ENCODE results near the gene CRELD1. TPM values are rescaled to one million over a fixed set of nuclear protein-coding genes. Genes with fewer than 3 reads are reported as not detected.

CRELD1 gene
- total and polyA plus RNA-seq, 2 donors (not counting 1 experiment from before 2014, with no cell fraction given), result 46.8 to 47.6 TPM

GRCh38 chr3:9945358-9945757 is 11.7 kb downstream of the CRELD1 start:
- Histone ChIP-seq H3K4me1 (ENCODE audit: control insufficient read depth in 2 of 2, insufficient read depth in 2 of 2, low read length in 2 of 2) (peaks cover 0 to 5% of the 10 kb centered on the region in 2 donors), H3K9me3 (ENCODE audit: control extremely low read depth in 1 of 3, control insufficient read depth in 2 of 3, insufficient read depth in 1 of 3, low read length in 2 of 3) (no peaks in the 10 kb centered on the region), H3K4me3 (ENCODE audit: control extremely low read depth in 1 of 5, extremely low read depth in 1 of 5, insufficient read depth in 1 of 5, low read depth in 2 of 5, low read length in 4 of 5) (no peak overlapping the region), H3K79me2 (ENCODE audit: control insufficient read depth, insufficient read depth, low read length) (no peaks in the 10 kb centered on the region), H3K27me3 (replicated peaks in 1 of 4; ENCODE audit: control extremely low read depth in 1 of 4, control insufficient read depth in 3 of 4, insufficient read depth in 4 of 4, low read length in 3 of 4) (no peaks in the 10 kb centered on the region), H3K4me2 (replicated peaks; ENCODE audit: low read depth, low read length, poor library complexity, severe bottlenecking) (no peak overlapping the region), H3K27ac (ENCODE audit: low read length in 2 of 2) (no peak overlapping the region), H3K9ac (ENCODE audit: low read length) (no peak overlapping the region), H2AFZ (ENCODE audit: insufficient read depth, low read depth, low read length, poor library complexity, severe bottlenecking) (no peak overlapping the region), H3K36me3 (replicated peaks in 1 of 2; ENCODE audit: control extremely low read depth in 1 of 2, control insufficient read depth in 1 of 2, extremely low read depth in 1 of 2, insufficient read depth in 2 of 2, low read length in 1 of 2) (peaks cover 0 to 8% of the 10 kb centered on the region in 2 experiments), H4K20me1 (ENCODE audit: control insufficient read depth, insufficient read depth, low read length, poor library complexity, severe bottlenecking) (no peaks in the 10 kb centered on the region)
- POLR2A ChIA-PET, result no interaction called here
- ATAC-seq (ENCODE audit: low read depth), result no peak
- H3K27me3 Mint-ChIP-seq, result no peaks in the 10 kb centered on the region
- WGBS (ENCODE audit: insufficient coverage), result 100% methylated on average over 6 of the region's 10 CpGs
- peak overlapping the region; percentile 71 for H3K4me3 Mint-ChIP-seq
- intact Hi-C loops (cut with micrococcal nuclease), result loop anchor here (5.0 kb wide), 1 partner anchor 302 kb away; the partner anchor contains the start of gene TATDN2
- DNase-seq, result no peak
- TF ChIP-seq EZH2 (IDR thresholded peaks at IDR 0.05; ENCODE audit: borderline replicate concordance, insufficient read depth, low read depth, low read length, poor library complexity, severe bottlenecking), result no peak
- no peak for TF ChIP-seq CTCF (IDR thresholded peaks at IDR 0.05)
- peak overlapping the region; percentile 41 for H3K27ac Mint-ChIP-seq
- peaks cover 5% of the 10 kb centered on the region for H3K4me1 Mint-ChIP-seq
- CTCF ChIA-PET, result interaction anchor here (1.1 to 2.2 kb wide), 4 partner anchors 12 to 150 kb away, joined by 3 to 47 read pairs (median 4); partner anchors contain the start of genes CRELD1 and FANCD2
- H3K9me3 Mint-ChIP-seq (ENCODE audit: insufficient read depth), result no peaks in the 10 kb centered on the region

All from B cell (primary cell).